DMS53 (cell line): Measurements from ENCODE around the gene TEX264.

Experiments used
- DNase-seq: peaks from one replicate; lab custom pipeline; 2025; lab: John Stamatoyannopoulos, UW

TEX264 gene

DNA sequence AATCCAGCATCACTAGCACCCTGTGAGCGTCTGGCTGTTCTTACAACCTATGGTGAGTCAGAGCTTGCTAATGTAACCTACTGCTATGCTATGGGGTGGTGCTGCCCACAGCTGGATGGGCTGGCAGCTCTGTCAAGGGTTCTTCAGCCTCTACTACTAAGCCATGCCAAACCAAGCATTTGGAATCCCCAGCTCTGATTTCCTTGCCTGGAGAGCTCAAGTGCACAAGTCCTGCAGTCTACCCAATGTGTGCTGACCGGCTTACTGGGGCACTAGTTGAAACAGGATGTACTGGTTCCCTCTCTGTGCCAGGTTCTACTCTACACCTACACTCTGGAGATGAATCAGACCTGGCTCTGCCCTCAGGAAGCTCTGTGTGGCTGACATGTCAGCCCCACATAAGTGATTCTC is 4.2 kb downstream of the TEX264 start:
- DNase-seq = no peak

- no peak for DNase-seq
Observed at GRCh38 chr3:51676102-51676640, 5.1 kb downstream of the TEX264 start.

DNA sequence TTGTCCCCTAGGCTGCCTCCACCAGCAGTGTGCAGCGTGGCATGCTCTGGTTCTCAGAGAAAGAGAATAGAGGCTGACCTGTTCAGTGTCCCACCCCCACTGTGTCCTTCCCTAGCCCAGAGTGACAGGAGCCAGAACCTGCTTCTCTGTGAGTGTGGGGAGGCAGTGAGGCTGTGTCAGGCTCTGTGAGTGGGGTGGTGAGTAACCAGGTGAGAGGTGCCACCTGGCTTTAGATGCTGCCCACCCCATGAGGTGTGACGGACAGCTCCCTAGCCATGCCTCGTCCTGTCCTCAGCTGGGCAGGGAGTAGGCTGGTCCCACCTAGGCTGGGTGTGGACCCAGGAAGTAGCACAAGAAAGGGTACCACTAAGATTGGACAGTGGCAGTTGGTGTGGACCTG is 6.3 kb downstream of the TEX264 start:
- no peak for DNase-seq

DNA sequence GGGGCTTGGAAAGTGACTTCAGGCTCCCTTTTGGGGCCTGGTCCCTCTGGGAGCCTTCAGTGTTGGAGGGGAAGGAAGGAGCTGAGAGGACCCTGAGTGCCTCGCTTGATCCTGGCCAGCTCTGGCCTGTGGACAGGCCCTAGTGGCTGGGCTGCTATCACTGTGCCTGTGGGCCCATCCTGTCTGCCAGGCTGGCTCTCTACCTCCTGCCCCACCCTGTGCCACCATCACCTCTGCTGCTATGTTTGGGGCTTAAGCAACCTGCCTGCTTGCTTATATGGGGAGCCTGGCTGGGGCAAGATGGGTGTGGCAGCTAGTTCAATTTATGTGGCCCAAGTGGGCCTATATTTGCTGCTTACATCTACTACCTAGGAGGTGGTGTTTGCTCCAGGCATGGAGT is 7.1 kb downstream of the TEX264 start:
- DNase-seq = no peak

- no peak for DNase-seq
Observed at GRCh38 chr3:51678641-51679040, 7.6 kb downstream of the TEX264 start.

GRCh38 chr3:51679318-51679717 is 8.3 kb downstream of the TEX264 start:
- DNase-seq = no peak

DNA sequence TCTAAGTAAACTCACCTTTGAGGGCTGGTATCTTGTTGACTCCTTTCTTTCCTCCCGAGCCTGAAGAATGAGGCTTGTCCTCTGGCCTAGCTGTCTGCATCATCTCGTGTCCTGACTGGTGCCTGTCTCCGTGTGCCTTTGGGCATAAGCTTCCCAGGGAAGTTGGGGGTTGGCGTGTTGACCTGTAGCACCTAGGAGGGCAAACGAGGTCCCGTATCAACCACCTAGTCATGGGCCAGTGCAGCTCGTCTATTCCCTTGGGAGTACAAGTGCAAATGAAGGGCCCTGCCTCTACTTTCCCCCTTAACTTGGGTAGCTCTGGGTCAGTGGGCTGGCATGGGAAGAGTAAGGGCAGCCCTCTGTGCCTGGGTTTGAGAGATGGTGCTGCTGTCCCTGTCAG is 8.7 kb downstream of the TEX264 start:
- no peak for DNase-seq

DNA sequence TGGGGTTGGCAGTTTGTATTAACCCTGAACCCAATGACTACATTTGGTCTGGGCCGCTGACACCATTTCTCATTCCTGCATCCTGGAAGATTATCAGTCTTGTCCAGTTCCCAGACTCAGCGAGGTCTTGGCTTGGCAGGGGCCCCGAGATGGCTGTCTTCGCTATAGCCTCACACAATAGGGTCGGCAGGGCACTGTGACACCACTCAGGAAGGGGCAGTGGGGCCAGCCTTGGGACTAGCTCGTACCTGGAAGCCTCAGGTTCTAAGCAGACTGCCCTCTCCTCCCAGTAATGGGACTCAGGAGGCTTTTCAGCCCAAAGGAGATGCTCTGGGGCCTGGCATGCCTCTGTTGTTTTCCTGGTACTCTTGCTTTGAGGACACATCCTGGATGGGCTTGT is 9.1 kb downstream of the TEX264 start:
- DNase-seq = no peak

DNA sequence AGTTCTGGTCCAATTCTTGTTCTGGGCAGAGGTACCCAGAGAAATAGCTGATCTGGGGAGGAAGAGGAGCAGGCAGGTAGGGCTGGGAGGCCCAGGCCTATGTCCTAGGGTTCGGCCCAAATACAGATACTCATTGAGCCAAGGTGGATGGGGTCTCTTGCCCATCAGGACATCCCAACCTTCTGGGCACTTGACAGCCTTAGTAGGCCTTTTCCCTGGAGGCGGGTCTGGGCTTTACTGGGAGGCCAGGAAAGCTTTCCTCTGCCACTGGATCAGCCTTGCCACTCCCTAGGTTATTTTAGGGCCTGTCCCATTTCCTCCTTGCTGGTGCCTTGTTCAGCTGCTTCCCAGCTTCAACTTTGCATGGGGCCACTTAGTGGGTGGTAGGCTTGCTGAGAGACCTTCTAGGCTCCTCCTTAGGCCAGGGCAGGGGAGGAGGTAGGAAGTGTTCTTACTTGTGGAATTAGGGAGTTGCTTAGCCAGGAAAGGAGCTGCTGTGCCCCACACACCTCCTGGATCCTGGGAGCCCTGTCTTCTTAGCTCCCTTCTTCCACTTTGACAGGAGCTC is 9.7 kb downstream of the TEX264 start:
- no peak for DNase-seq

- no peak for DNase-seq
Observed at GRCh38 chr3:51681453-51681852, 10.4 kb downstream of the TEX264 start.

GRCh38 chr3:51682079-51682478 is 11.0 kb downstream of the TEX264 start:
- DNase-seq = peak; percentile 70

GRCh38 chr3:51682526-51682925 is 11.5 kb downstream of the TEX264 start:
- no peak for DNase-seq

DNA sequence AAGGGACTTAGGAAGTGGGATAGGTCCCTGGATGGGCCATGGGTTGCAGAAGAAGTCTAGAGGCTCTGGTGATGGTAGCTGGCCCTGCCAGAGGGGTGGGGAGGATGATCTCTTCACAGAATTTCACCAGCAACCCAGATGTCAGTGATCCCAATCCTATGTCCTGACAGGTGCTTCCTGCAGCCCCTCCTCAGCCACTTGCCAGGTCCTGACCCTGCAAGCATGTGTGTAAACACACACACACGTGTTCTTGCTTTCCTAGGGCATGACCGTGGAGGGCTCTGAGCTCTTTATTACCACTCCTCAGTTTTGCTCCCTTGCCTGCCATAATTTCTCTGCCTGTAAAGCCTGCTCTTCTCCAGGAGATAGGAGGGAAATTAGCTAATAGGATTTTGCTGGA is 12.5 kb downstream of the TEX264 start:
- no peak for DNase-seq

DNA sequence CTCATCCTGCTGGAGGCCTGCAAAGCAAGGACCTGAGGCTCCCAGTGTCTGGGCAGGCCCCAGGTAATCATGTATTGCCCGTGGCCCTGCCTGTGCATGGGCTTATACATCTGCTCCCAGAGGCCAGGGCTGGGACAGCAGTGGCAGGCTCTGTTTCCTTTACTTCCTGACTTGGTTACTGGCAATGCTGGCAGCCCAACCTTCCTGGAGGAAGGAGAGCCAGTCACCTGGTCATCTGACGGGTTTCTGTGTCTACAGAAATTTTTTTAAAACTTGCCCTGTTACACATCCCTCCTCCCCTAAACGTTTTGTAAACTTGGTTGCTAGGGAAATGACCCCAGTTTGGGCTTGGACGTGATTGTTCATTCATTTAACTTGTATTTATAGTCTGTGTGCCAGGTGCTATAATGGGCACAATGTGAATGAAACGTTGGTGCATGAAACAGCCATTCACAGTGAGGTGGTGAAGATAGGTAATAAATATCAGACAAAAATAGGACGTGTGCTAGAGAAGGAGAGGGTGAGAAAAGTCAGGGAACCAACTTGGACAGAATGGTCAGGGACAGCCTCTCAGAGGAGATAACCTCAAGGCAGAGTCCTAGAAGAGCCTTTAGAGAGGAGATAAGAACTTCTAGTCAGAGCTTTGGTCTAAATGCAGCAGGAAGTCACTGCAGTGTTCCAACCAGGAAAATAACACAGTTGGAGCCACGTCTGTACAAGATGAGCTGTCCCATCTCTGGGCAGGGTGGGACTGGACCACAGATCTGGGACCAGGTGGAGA is 14.1 kb downstream of the TEX264 start:
- DNase-seq = no peak

DNA sequence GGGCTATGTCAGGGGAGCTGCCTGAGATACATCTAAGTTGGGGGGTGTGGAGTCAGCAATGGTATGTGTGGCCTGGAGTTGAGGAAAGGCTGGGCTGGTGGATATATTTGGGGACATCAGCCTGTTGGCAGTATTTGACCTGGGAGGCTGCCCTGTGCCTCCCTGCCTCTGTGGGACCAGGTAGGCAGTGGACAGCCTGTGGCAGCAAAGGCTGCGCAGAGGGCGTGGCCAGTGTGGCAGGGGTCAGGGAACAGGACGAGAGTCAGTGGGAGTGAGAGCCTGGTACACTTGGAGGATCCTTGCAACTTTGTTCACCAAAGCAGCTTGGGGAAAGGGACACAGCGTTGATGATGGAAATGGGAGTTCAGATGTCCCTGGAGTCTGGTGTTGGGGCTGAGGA is 15.0 kb downstream of the TEX264 start:
- no peak for DNase-seq

- no peak for DNase-seq
Observed at GRCh38 chr3:51686512-51687215, 15.6 kb downstream of the TEX264 start.

DNA sequence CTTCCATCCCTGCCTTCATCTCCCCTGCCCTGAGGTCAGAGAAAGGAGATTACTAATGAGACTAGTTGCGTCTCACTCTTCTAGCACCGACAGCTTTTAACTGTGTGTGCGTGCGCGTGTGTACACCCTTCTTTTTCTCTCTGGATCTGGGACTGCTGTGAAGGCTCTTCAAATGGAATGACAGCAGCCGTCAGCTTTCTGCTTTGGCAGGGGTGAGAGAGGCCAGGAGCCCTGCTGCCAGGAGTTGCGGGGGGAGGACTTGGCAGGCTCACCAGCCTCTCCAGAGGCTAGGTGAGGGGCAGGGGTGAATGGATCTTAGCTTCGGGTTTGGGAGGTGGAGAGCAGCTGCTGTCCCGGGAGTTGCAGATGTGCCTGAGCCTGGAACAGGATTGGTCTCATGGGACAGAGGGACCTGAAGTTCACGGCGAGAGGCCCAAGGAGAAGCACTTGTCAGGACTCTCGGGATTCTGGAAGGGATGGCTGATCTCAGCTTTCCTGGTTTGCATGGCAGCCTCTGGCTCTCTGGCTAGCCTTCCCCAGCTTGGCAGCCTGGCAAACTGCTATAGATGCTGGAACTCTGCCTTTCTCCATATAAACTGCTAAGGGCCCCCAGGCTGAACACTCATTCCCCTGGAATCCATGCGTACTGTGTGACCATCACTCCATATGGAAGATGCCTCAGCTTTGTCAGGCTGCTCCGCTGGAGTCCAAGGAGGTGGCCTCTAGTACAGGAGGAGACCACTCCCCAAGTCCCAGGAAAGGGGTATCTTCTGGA is 16.6 kb downstream of the TEX264 start:
- DNase-seq = no peak

- no peak for DNase-seq
Observed at GRCh38 chr3:51688206-51688600, 17.2 kb downstream of the TEX264 start.

DNA sequence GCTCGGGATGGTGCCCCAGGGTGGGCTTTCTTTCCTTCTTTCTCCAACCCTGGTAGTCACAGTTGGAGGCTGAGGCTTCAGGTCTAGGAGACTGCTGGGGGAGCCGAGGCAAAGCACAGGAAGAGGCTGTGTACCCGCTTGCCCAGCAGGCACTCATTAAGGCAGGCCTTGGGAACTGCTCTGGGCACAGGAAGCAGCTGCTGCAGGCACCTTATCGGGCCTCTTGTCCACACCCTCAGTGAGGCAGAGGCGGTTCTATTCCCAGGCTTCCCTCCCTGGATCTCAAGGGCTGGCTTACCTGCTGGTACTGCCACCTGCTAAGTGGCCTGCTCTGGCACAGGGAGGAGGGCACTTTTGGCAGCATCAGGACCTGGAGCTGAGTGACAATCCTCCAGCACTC is 20.0 kb downstream of the TEX264 start:
- peak; percentile 7 for DNase-seq

GRCh38 chr3:51691949-51692348 is 20.9 kb downstream of the TEX264 start:
- DNase-seq = no peak

DNA sequence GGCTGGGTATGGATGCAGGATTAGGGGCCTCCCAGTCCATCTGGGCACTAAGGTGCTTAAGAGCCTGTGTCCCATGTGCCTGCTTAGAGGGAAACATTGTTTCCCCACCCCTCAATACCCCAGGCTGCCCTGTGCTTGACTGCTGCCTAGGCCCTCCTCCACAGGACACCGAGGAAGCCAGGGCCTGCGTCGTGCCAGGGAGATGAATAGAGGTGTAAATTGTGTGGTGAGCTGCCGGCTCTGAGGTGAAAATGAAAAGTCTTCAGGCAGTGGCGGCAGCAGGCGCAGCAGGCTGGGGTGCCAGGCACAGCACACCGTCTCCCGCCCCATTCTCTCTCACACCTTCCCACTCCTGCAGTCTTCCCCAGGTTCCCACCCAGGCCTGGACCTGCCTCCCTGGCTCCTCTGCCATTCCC is 21.9 kb downstream of the TEX264 start:
- no peak for DNase-seq

GRCh38 chr3:51696954-51697353 is 25.9 kb downstream of the TEX264 start:
- DNase-seq = no peak
